Neuronal stem cell (in vitro differentiated cells): ENCODE data around the gene ZNF750.
A peak's percentile ranks its signal among the peaks of the same experiment; 100 is the strongest.

Source experiments
- DNase-seq: peaks from one replicate; pipeline ENCODE4 v3.0.0-alpha.2; 2013; ENCODE audit warnings: low spot score
- H2AFZ ChIP-seq: one replicate; pipeline ENCODE4 v1.6.1; 2013; ENCODE audit warnings: mild to moderate bottlenecking, low read length, inconsistent platforms
- H2AK5ac ChIP-seq: 2 replicates; pipeline ENCODE4 v1.6.1; 2013; ENCODE audit warnings: low read depth, mild to moderate bottlenecking, inconsistent platforms, low read length, moderate library complexity, mixed read lengths
- H2BK120ac ChIP-seq: 2 replicates; pipeline ENCODE4 v1.6.1; 2013; ENCODE audit warnings: low read depth, mild to moderate bottlenecking, inconsistent platforms, low read length, moderate library complexity, mixed read lengths
- H2BK12ac ChIP-seq: one replicate; pipeline ENCODE4 v1.6.1; 2013; ENCODE audit warnings: low read length, inconsistent platforms
- H2BK15ac ChIP-seq: 2 replicates; pipeline ENCODE4 v1.6.1; 2013; ENCODE audit warnings: mild to moderate bottlenecking, low read length, inconsistent platforms, mixed read lengths
- H2BK5ac ChIP-seq: one replicate; pipeline ENCODE4 v1.6.1; 2013; ENCODE audit warnings: inconsistent platforms, mild to moderate bottlenecking, low read length, moderate library complexity
- H3K14ac ChIP-seq: one replicate; pipeline ENCODE4 v1.6.1; 2013; ENCODE audit warnings: low read length, inconsistent platforms
- H3K18ac ChIP-seq: 2 replicates; pipeline ENCODE4 v1.6.1; 2013; ENCODE audit warnings: low read length, inconsistent platforms
- H3K23ac ChIP-seq: 2 replicates; pipeline ENCODE4 v1.6.1; 2013; ENCODE audit warnings: low read depth, mild to moderate bottlenecking, mixed read lengths, low read length, inconsistent platforms; ENCODE audit not compliant: poor library complexity
- H3K27ac ChIP-seq: replicated peaks from 3 replicates; pipeline ENCODE4 v1.5.1; 2013; ENCODE audit warnings: low read length, inconsistent platforms
- H3K27me3 ChIP-seq, 3 experiments: 2 replicates each; pipeline ENCODE4 v1.6.1; 2013; ENCODE audit warnings: low read length in 3 of 3, mild to moderate bottlenecking in 2 of 3, inconsistent platforms in 1 of 3, low read depth in 1 of 3, mixed read lengths in 1 of 3, moderate library complexity in 1 of 3; ENCODE audit not compliant: control insufficient read depth in 3 of 3, insufficient read depth in 3 of 3
- H3K36me3 ChIP-seq, 2 donors: replicated peaks in 1 of 2; 2 replicates each; pipeline ENCODE4 v1.6.1; 2013; ENCODE audit warnings: low read length in 2 of 2; ENCODE audit not compliant: control insufficient read depth in 2 of 2, insufficient read depth in 2 of 2
- H3K4ac ChIP-seq: 2 replicates; pipeline ENCODE4 v1.6.1; 2013; ENCODE audit warnings: inconsistent platforms, mild to moderate bottlenecking, low read length, moderate library complexity
- H3K4me1 ChIP-seq, 2 donors: 1 replicate in 1 of 2; 2 replicates in 1 of 2; pipeline ENCODE4 v1.6.1; 2013; ENCODE audit warnings: low read length in 2 of 2, low read depth in 1 of 2; ENCODE audit not compliant: control insufficient read depth in 2 of 2, insufficient read depth in 1 of 2
- H3K4me2 ChIP-seq: one replicate; pipeline ENCODE4 v1.6.1; 2013; ENCODE audit warnings: mild to moderate bottlenecking, low read length, inconsistent platforms; ENCODE audit not compliant: insufficient read depth, poor library complexity, severe bottlenecking
- H3K4me3 ChIP-seq, 2 donors: 2 replicates each; pipeline ENCODE4 v1.5.1; 2013; ENCODE audit warnings: low read length in 2 of 2, mild to moderate bottlenecking in 2 of 2, inconsistent platforms in 1 of 2, moderate library complexity in 1 of 2
- H3K79me1 ChIP-seq: one replicate; pipeline ENCODE4 v1.6.1; 2013; ENCODE audit warnings: low read depth, mild to moderate bottlenecking, inconsistent platforms, low read length, moderate library complexity
- H3K9ac ChIP-seq: one replicate; pipeline ENCODE4 v1.6.1; 2013; ENCODE audit warnings: mild to moderate bottlenecking, low read depth, low read length, inconsistent platforms; ENCODE audit not compliant: poor library complexity
- H3K9me3 ChIP-seq, 2 donors: replicated peaks in 1 of 2; 2 replicates each; pipeline versions ENCODE3 to v1.6.1; 2013; ENCODE audit warnings: low read length in 2 of 2, mild to moderate bottlenecking in 2 of 2, inconsistent platforms in 1 of 2, low read depth in 1 of 2, mixed read lengths in 1 of 2, moderate library complexity in 1 of 2; ENCODE audit not compliant: control insufficient read depth in 2 of 2, insufficient read depth in 1 of 2
- H4K8ac ChIP-seq: one replicate; pipeline ENCODE4 v1.6.1; 2013; ENCODE audit warnings: low read depth, mild to moderate bottlenecking, inconsistent platforms, low read length, moderate library complexity
- H4K91ac ChIP-seq: one replicate; pipeline ENCODE4 v1.6.1; 2013; ENCODE audit warnings: low read length, low read depth, mild to moderate bottlenecking, inconsistent platforms; ENCODE audit not compliant: poor library complexity
- WGBS, 2 donors: extraction: QIAGEN DNeasy Blood & Tissue Kit; methylation state at CpG; one replicate each; pipeline ENCODE4 v1.1.7; 2013; ENCODE audit warnings: missing lambda C conversion rate in 2 of 2, mixed read lengths in 1 of 2; ENCODE audit not compliant: insufficient read length in 2 of 2, insufficient replicate concordance in 1 of 2; ENCODE audit errors: extremely low coverage in 2 of 2; 5-methylcytosine and 5-hydroxymethylcytosine counted together

ZNF750 gene

GRCh38 chr17:82863383-82863940, 23.6 kb upstream of the ZNF750 start:
- no peak overlapping the region for H2BK15ac ChIP-seq
- H3K14ac ChIP-seq: peak overlapping the region; percentile 3
- no peak overlapping the region for H2BK120ac ChIP-seq
- H2BK5ac ChIP-seq: no peak overlapping the region
- no peak overlapping the region for H3K4ac ChIP-seq
- no peaks in the 10 kb centered on the region for H3K9me3 ChIP-seq
- no peak overlapping the region for H3K9ac ChIP-seq
- peaks cover 39 to 49% of the 10 kb centered on the region in 2 donors for H3K4me1 ChIP-seq
- no peak overlapping the region for H3K4me2 ChIP-seq
- H3K18ac ChIP-seq: peak overlapping the region; percentile 49
- H3K79me1 ChIP-seq: peaks cover 19% of the 10 kb centered on the region
- WGBS, 2 donors: no CpG with 5 or more reads among the region's 11 CpGs
- H2AFZ ChIP-seq: no peak overlapping the region
- no peaks in the 10 kb centered on the region for H3K27me3 ChIP-seq
- no peak overlapping the region for H3K27ac ChIP-seq
- no peak overlapping the region for H2BK12ac ChIP-seq
- no peak overlapping the region for H3K23ac ChIP-seq
- H3K36me3 ChIP-seq: peaks cover 0 to 11% of the 10 kb centered on the region in 2 donors
- H4K8ac ChIP-seq: no peak overlapping the region
- no peak overlapping the region for H2AK5ac ChIP-seq
- no peak overlapping the region for H3K4me3 ChIP-seq
- no peak for DNase-seq
- no peak overlapping the region for H4K91ac ChIP-seq

GRCh38 chr17:82862737-82863382, 23.0 kb upstream of the ZNF750 start:
- Histone ChIP-seq H4K8ac (no peak overlapping the region), H3K18ac (peak overlapping the region; percentile 49), H2BK120ac (no peak overlapping the region), H3K79me1 (peaks cover 18% of the 10 kb centered on the region), H3K27ac (no peak overlapping the region), H3K9ac (no peak overlapping the region), H3K4me2 (no peak overlapping the region), H3K4me1 (peaks cover 39 to 52% of the 10 kb centered on the region in 2 donors), H3K23ac (no peak overlapping the region), H3K36me3 (peaks cover 0 to 13% of the 10 kb centered on the region in 2 donors), H2AK5ac (no peak overlapping the region), H2BK15ac (no peak overlapping the region), H3K4me3 (no peak overlapping the region), H3K14ac (peak overlapping the region; percentile 3), H2BK12ac (no peak overlapping the region), H3K4ac (no peak overlapping the region), H3K27me3 (no peaks in the 10 kb centered on the region), H3K9me3 (no peaks in the 10 kb centered on the region), H2AFZ (no peak overlapping the region), H4K91ac (no peak overlapping the region), H2BK5ac (no peak overlapping the region)
- DNase-seq: no peak
- WGBS, 2 donors: no CpG with 5 or more reads among the region's 25 CpGs

- Histone ChIP-seq H2BK15ac (no peak overlapping the region), H3K36me3 (peaks cover 0 to 19% of the 10 kb centered on the region in 2 donors), H3K27me3 (no peaks in the 10 kb centered on the region), H3K4me2 (no peak overlapping the region), H2BK12ac (no peak overlapping the region), H3K4me3 (no peak overlapping the region), H3K79me1 (peaks cover 15% of the 10 kb centered on the region), H2BK5ac (no peak overlapping the region), H3K14ac (no peak overlapping the region), H4K91ac (no peak overlapping the region), H3K27ac (no peak overlapping the region), H2AFZ (no peak overlapping the region), H3K9me3 (no peaks in the 10 kb centered on the region), H3K23ac (no peak overlapping the region), H3K18ac (no peak overlapping the region), H4K8ac (no peak overlapping the region), H2BK120ac (no peak overlapping the region), H3K4ac (no peak overlapping the region), H2AK5ac (no peak overlapping the region), H3K4me1 (peaks cover 39 to 52% of the 10 kb centered on the region in 2 donors), H3K9ac (no peak overlapping the region)
- no peak for DNase-seq
- WGBS, 2 donors: no CpG with 5 or more reads among the region's 8 CpGs
These were observed 22.4 kb upstream of the ZNF750 start for GRCh38 chr17:82862191-82862590.

- H3K9me3 ChIP-seq: peaks cover 1 to 2% of the 10 kb centered on the region in 2 donors
- no peak overlapping the region for H3K4me3 ChIP-seq
- no peak overlapping the region for H3K9ac ChIP-seq
- H2BK15ac ChIP-seq: no peak overlapping the region
- no peak overlapping the region for H3K14ac ChIP-seq
- no peak overlapping the region for H2AFZ ChIP-seq
- H3K18ac ChIP-seq: no peak overlapping the region
- no peak overlapping the region for H2BK5ac ChIP-seq
- no peak overlapping the region for H2AK5ac ChIP-seq
- H3K23ac ChIP-seq: no peak overlapping the region
- H4K8ac ChIP-seq: no peak overlapping the region
- H3K79me1 ChIP-seq: peaks cover 15% of the 10 kb centered on the region
- H4K91ac ChIP-seq: no peak overlapping the region
- peaks cover 34 to 45% of the 10 kb centered on the region in 2 donors for H3K4me1 ChIP-seq
- H3K36me3 ChIP-seq: peaks cover 1 to 24% of the 10 kb centered on the region in 2 donors
- no peak for DNase-seq
- H3K4me2 ChIP-seq: no peak overlapping the region
- H3K27ac ChIP-seq: no peak overlapping the region
- H3K27me3 ChIP-seq: no peaks in the 10 kb centered on the region
- H2BK12ac ChIP-seq: no peak overlapping the region
- no CpG with 5 or more reads among the region's 12 CpGs for WGBS, 2 donors
- H3K4ac ChIP-seq: no peak overlapping the region
- H2BK120ac ChIP-seq: no peak overlapping the region
These were observed 21.6 kb upstream of the ZNF750 start for GRCh38 chr17:82861393-82861775.
